HG03108 (cell line): ENCODE results near the gene GYG2.
"Not testable (repeated sequence)": the region's sequence is repeated elsewhere in the genome, so short reads cannot be mapped to it uniquely, and the experiment has no call there.

Source experiments
- ATAC-seq: cut with Tn5 transposase; IDR thresholded peaks from one replicate; pipeline ENCODE4 v1.9.1; 2021; ENCODE audit warnings: moderate library complexity; ENCODE audit not compliant: unreplicated experiment

GYG2 gene

GRCh38 chrX:2828344-2828958 is at the start of gene GYG2:
TSS of gene GYG2 (plus strand) at chrX:2828930. CDS start at chrX:2830189, 1,259 bp downstream.
- no peak for ATAC-seq

GRCh38 chrX:2780472-2781225 is 48.1 kb upstream of the GYG2 start:
- peak; percentile 72 for ATAC-seq

- ATAC-seq, result no peak
These were observed 47.5 kb upstream of the GYG2 start for GRCh38 chrX:2781226-2781571.

GRCh38 chrX:2781698-2782097 is 47.0 kb upstream of the GYG2 start:
- ATAC-seq, result peak; percentile 53

- no peak for ATAC-seq
These were observed 46.6 kb upstream of the GYG2 start for GRCh38 chrX:2782171-2782570.

GRCh38 chrX:2782778-2783177 is 46.0 kb upstream of the GYG2 start:
- no peak for ATAC-seq

- no peak for ATAC-seq
These were observed 44.7 kb upstream of the GYG2 start for GRCh38 chrX:2784026-2784425.

- no peak for ATAC-seq
These were observed 43.2 kb upstream of the GYG2 start for GRCh38 chrX:2785538-2785937.

GRCh38 chrX:2788980-2789379 is 39.8 kb upstream of the GYG2 start:
- ATAC-seq, result no peak

GRCh38 chrX:2789569-2789968 is 39.2 kb upstream of the GYG2 start:
- ATAC-seq, result no peak

GRCh38 chrX:2793752-2794151 is 35.0 kb upstream of the GYG2 start:
- ATAC-seq, result no peak

- no peak for ATAC-seq
These were observed 34.4 kb upstream of the GYG2 start for GRCh38 chrX:2794336-2794735.

GRCh38 chrX:2796808-2797207 is 31.9 kb upstream of the GYG2 start:
- ATAC-seq, result not testable (repeated sequence)

- no peak for ATAC-seq
These were observed 29.4 kb upstream of the GYG2 start for GRCh38 chrX:2799369-2799768.

- ATAC-seq, result not testable (repeated sequence)
These were observed 28.8 kb upstream of the GYG2 start for GRCh38 chrX:2799980-2800379.

- no peak for ATAC-seq
These were observed 27.5 kb upstream of the GYG2 start for GRCh38 chrX:2801223-2801622.

- ATAC-seq, result not testable (repeated sequence)
These were observed 26.2 kb upstream of the GYG2 start for GRCh38 chrX:2802376-2803090.

GRCh38 chrX:2803486-2803885 is 25.2 kb upstream of the GYG2 start:
- not testable (repeated sequence) for ATAC-seq

- ATAC-seq, result not testable (repeated sequence)
These were observed 24.5 kb upstream of the GYG2 start for GRCh38 chrX:2804106-2804843.

GRCh38 chrX:2804858-2805257 is 23.9 kb upstream of the GYG2 start:
- ATAC-seq, result not testable (repeated sequence)

- ATAC-seq, result no peak
These were observed 17.5 kb upstream of the GYG2 start for GRCh38 chrX:2811271-2811670.
